Body of pancreas (tissue), 4 donors: ENCODE results near the gene DPYSL4. TPM values are rescaled to one million over a fixed set of nuclear protein-coding genes. Genes with fewer than 3 reads are reported as not detected.

ENCODE experiments used
- ATAC-seq: fragments of 150-250 bp; one replicate; pipeline ENCODE4 v1.9.1; 2016
- DNase-seq, 4 donors: peaks; one replicate each; pipeline ENCODE4 v3.0.0-alpha.2; 2019
- H3K27ac ChIP-seq, 4 donors: fragments of 200-600 bp; sonication (generic); 1 replicate in 3 of 4; 2 replicates in 1 of 4; pipeline versions ENCODE4 v1.5.1 to v1.6.1; 2016 to 2019; ENCODE audit warnings: mild to moderate bottlenecking in 1 of 4, mixed read lengths in 1 of 4, moderate library complexity in 1 of 4
- H3K27me3 ChIP-seq, 2 donors: fragments of 200-600 bp; sonication (generic); one replicate each; pipeline ENCODE4 v1.6.0; 2016; ENCODE audit warnings: mild to moderate bottlenecking in 1 of 2
- H3K36me3 ChIP-seq, 2 donors: fragments of 200-600 bp; sonication (generic); replicated peaks in 1 of 2; 2 replicates each; pipeline ENCODE4 v1.5.1; 2016; ENCODE audit warnings: low read depth in 2 of 2; ENCODE audit not compliant: insufficient read depth in 1 of 2
- H3K4me1 ChIP-seq: fragments of 200-600 bp; sonication (generic); one replicate; pipeline ENCODE4 v1.6.0; 2016
- H3K4me3 ChIP-seq, 2 donors: fragments of 200-600 bp; sonication (generic); 1 replicate in 1 of 2; 2 replicates in 1 of 2; pipeline ENCODE4 v1.5.1; 2016 to 2019
- H3K9me3 ChIP-seq, 3 donors: fragments of 200-600 bp; sonication (generic); 1 replicate in 2 of 3; 2 replicates in 1 of 3; pipeline ENCODE4 v1.5.1; 2016
- POLR2A ChIP-seq, 3 donors: fragments of 450-650 bp; IDR thresholded peaks; one replicate each; pipeline ENCODE4 v1.6.1; 2016; ENCODE audit warnings: antibody characterized with exemption in 3 of 3, mild to moderate bottlenecking in 2 of 3
- WGBS, 2 donors: methylation state at CpG; one replicate each; pipeline ENCODE4 v1.1.5; 2017; 5-methylcytosine and 5-hydroxymethylcytosine counted together
- intact Hi-C: fragments of 100-400 bp; cut with DNase I; formaldehyde crosslinking; loops from one replicate; pipeline ENCODE4 v1.15.1; 2023
- total RNA-seq, 2 donors: library from RNA; depleted of rRNA; stranded (reverse); fragments of >200 nt; gene quantifications; one replicate each; pipeline ENCODE4 v1.1.0, GENCODE V29; 2016
- TF ChIP-seq, protein P1 (sequence below), 7 experiments: fragments of 450-650 bp in 4 of 7; fragments of 200-600 bp in 3 of 7; sonication (generic) in 3 of 7; IDR thresholded peaks; one replicate each; pipeline ENCODE4 v1.5.1; 2016 to 2019; ENCODE audit warnings: antibody characterized with exemption in 7 of 7

DPYSL4 gene
- total RNA-seq, 2 donors from 2014 or later = 0.52 TPM; not detected in 1

DNA sequence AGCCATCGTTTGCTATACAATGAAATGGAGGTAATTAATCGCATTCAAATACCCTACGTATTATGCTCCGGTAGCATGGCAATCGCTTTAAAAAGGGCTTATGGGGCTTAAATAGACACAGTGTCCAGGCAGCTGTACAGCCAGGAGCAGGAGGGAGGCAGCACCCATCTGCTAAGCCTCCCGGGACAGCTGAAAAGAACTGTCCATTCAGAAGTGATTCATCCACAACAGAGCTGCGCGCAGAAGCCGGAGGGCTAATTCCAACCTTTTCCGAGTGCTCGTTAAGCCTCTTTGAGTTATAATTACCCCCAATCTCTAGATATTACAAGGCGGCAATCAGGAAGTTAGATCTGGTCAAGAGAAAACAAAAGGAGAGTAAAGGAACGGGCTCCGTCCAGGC, 58.3 kb downstream of the DPYSL4 start:
- no peaks in the 10 kb centered on the region for H3K27me3 ChIP-seq
- TF ChIP-seq, protein P1, sequence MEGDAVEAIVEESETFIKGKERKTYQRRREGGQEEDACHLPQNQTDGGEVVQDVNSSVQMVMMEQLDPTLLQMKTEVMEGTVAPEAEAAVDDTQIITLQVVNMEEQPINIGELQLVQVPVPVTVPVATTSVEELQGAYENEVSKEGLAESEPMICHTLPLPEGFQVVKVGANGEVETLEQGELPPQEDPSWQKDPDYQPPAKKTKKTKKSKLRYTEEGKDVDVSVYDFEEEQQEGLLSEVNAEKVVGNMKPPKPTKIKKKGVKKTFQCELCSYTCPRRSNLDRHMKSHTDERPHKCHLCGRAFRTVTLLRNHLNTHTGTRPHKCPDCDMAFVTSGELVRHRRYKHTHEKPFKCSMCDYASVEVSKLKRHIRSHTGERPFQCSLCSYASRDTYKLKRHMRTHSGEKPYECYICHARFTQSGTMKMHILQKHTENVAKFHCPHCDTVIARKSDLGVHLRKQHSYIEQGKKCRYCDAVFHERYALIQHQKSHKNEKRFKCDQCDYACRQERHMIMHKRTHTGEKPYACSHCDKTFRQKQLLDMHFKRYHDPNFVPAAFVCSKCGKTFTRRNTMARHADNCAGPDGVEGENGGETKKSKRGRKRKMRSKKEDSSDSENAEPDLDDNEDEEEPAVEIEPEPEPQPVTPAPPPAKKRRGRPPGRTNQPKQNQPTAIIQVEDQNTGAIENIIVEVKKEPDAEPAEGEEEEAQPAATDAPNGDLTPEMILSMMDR (IDR thresholded peaks at IDR 0.05) = no peak
- no peak for TF ChIP-seq POLR2A (IDR thresholded peaks at IDR 0.05)
- DNase-seq = no peak
- ATAC-seq = no peak
- H3K36me3 ChIP-seq = no peaks in the 10 kb centered on the region
- H3K4me1 ChIP-seq = peaks cover 9% of the 10 kb centered on the region
- 90 to 92% methylated on average over 14 of the region's 14 CpGs for WGBS, 2 donors
- H3K4me3 ChIP-seq = no peak overlapping the region
- no peaks in the 10 kb centered on the region for H3K9me3 ChIP-seq
- intact Hi-C loops = no loop called here
- no peak overlapping the region for H3K27ac ChIP-seq

DNA sequence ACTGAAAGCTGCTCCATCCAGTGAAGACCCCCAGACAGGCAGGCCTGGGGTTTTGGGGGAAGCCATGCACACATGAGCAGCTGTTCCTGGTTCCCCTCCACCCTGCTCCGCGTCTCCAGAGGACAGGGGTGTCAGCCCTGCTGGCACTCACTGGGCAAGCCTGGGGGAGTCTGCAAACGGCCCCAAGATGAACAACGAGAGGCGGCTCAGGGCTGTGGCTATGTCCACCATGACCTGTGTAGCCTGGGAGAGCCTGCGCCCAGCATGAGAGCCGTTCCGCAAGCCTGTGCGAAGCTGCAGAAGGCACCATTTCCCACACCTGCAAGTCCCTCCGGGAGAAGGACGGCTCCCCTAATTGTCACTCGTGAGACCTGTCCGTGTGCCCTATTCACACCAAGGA, 59.5 kb downstream of the DPYSL4 start:
- intact Hi-C loops = no loop called here
- Histone ChIP-seq H3K4me1 (peaks cover 9% of the 10 kb centered on the region), H3K36me3 (no peaks in the 10 kb centered on the region), H3K27ac (no peak overlapping the region), H3K4me3 (no peak overlapping the region), H3K27me3 (no peaks in the 10 kb centered on the region), H3K9me3 (no peaks in the 10 kb centered on the region)
- ATAC-seq = no peak
- 87 to 90% methylated on average over 12 to 13 of the region's 13 CpGs for WGBS, 2 donors
- TF ChIP-seq POLR2A (IDR thresholded peaks at IDR 0.05) = no peak
- TF ChIP-seq, protein P1 (IDR thresholded peaks at IDR 0.05) = no peak
- no peak for DNase-seq

DNA sequence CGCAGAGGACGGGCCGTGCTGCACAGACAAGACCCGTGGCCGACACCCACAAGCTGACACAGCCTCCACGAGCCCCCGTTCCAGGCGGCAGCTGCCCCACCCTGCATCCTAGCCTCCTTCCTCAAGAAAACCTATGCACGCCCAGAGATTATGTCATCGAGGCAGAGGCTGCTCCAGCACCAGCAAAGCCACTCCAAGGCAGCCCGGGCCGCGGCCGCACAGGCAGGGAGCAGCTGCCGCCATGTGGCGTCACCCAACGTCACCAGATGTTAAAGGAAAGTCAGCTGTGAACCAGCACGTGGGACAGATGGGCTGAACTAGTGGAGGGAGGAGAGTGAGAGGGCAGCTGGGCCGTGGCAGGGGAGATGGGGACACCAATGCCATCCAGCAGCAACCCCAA, 61.2 kb downstream of the DPYSL4 start:
- WGBS, 2 donors = 82 to 89% methylated on average over 17 to 18 of the region's 19 CpGs
- Histone ChIP-seq H3K36me3 (no peaks in the 10 kb centered on the region), H3K27me3 (no peaks in the 10 kb centered on the region), H3K4me1 (peaks cover 9% of the 10 kb centered on the region), H3K4me3 (no peak overlapping the region), H3K9me3 (no peaks in the 10 kb centered on the region), H3K27ac (no peak overlapping the region)
- intact Hi-C loops = no loop called here
- TF ChIP-seq, protein P1 (IDR thresholded peaks at IDR 0.05) = no peak
- TF ChIP-seq POLR2A (IDR thresholded peaks at IDR 0.05) = no peak
- no peak for DNase-seq
- no peak for ATAC-seq

DNA sequence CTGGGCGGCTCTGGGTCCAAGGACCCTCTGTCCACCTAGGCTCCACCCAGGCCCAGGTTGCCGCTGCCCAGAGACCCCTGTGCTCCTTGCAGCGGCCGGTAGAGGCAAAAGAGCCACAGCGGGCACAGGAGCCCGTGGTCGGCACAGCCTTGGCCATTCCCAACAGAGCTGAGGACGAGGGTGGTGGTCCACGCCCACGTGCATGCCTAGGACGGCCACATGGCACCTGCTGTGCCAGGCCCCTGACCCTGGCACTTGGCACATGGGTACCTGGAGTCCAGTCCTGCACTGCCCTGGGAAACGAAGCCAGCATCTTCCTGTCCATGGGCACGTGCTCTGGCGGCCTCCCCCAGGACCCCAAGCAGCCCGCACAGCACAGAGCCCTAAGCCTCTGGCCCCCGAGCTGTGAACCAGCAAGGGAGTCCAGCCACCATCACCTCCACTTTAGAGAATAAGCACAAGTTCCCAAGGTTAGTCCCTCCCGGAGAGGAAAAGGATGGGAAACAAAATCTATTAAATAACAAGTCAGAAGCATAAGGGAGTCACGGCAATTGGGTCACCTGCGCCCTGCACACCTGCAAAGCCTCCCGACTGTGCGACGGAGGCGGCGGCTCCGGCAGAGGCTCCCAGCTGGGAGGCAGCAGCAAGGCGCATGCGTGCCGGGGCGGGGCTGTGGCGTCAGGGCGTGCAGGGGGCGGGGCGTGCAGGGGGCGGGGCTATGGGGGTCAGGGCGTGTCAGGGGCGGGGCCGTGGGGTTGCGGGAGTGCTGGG, 61.9 kb downstream of the DPYSL4 start:
- Histone ChIP-seq H3K27me3 (no peaks in the 10 kb centered on the region), H3K9me3 (no peaks in the 10 kb centered on the region), H3K36me3 (no peaks in the 10 kb centered on the region), H3K4me3 (no peak overlapping the region), H3K4me1 (peaks cover 9% of the 10 kb centered on the region), H3K27ac (no peak overlapping the region)
- peak; percentile 72 for ATAC-seq
- intact Hi-C loops = no loop called here
- DNase-seq = peak; percentile 60 to 80 (median 63)
- 52 to 57% methylated on average over 10 to 37 of the region's 38 CpGs for WGBS, 2 donors
- TF ChIP-seq, protein P1 (IDR thresholded peaks at IDR 0.05) = no peak
- no peak for TF ChIP-seq POLR2A (IDR thresholded peaks at IDR 0.05)

DNA sequence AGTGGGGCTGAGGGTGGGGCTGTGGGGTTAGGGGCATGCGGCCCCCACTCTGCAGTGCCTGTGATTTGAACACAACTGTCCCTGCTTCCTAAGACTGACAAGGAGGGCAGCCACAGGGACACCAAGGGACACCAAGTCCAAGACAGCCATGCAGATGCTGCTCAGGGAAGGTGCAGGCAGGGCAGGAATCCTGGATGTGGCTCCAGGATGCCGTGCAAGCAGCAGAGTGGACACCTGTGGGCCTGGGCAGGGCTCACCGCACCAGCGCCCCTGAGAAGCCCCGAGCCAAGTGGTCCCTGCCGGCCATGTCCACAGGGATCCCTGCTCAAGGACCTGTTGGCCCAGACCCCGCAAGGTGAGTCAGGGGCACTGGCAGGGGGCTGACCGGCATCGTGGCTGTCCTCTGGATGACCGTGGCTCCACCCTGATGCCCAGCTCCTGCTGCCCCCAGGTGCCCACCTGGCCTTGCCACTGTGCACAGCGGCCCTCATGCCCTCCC, 62.5 kb downstream of the DPYSL4 start:
- H3K4me1 ChIP-seq = peaks cover 9% of the 10 kb centered on the region
- H3K9me3 ChIP-seq = no peaks in the 10 kb centered on the region
- H3K27me3 ChIP-seq = no peaks in the 10 kb centered on the region
- DNase-seq (no peak), ATAC-seq (no peak)
- H3K4me3 ChIP-seq = no peak overlapping the region
- 83 to 84% methylated on average over 3 to 11 of the region's 11 CpGs for WGBS, 2 donors
- no peaks in the 10 kb centered on the region for H3K36me3 ChIP-seq
- intact Hi-C loops = no loop called here
- TF ChIP-seq POLR2A (IDR thresholded peaks at IDR 0.05) = no peak
- TF ChIP-seq, protein P1 (IDR thresholded peaks at IDR 0.05) = no peak
- no peak overlapping the region for H3K27ac ChIP-seq
